Activated naive CD4-positive, alpha-beta T cell treated with anti-CD3 and anti-CD28 coated beads, Interleukin-2, amount 50 U/mL, for 16 hours (primary cell): ENCODE data around the gene HEXD.
"Not testable (repeated sequence)": the region's sequence is repeated elsewhere in the genome, so short reads cannot be mapped to it uniquely, and the experiment has no call there.

Source experiments
- DNase-seq: peaks from one replicate; pipeline ENCODE4 v3.0.0-alpha.2; 2020

HEXD gene

GRCh38 chr17:82442643-82443464 lies 24.7 kb downstream of the HEXD start:
- DNase-seq = no peak

GRCh38 chr17:82443465-82444283 lies 25.5 kb downstream of the HEXD start:
- DNase-seq = no peak

GRCh38 chr17:82444284-82444893 lies 26.2 kb downstream of the HEXD start:
- DNase-seq = no peak

GRCh38 chr17:82444941-82445521 lies 26.9 kb downstream of the HEXD start:
- DNase-seq = no peak

- DNase-seq = no peak
Observed at GRCh38 chr17:82445542-82445941, 27.4 kb downstream of the HEXD start.

- DNase-seq = no peak
Observed at GRCh38 chr17:82446124-82446523, 28.0 kb downstream of the HEXD start.

GRCh38 chr17:82446649-82447048 lies 28.5 kb downstream of the HEXD start:
- no peak for DNase-seq

GRCh38 chr17:82447876-82448275 lies 29.7 kb downstream of the HEXD start:
- DNase-seq = no peak

- peak; percentile 57 for DNase-seq
Observed at GRCh38 chr17:82449131-82449882, 31.2 kb downstream of the HEXD start.

GRCh38 chr17:82449883-82450356 lies 31.8 kb downstream of the HEXD start:
- peak; percentile 52 for DNase-seq

- DNase-seq = peak; percentile 94
Observed at GRCh38 chr17:82450357-82451106, 32.4 kb downstream of the HEXD start, which contains the start of gene CYBC1. Gene CYBC1 (minus strand): TSS chr17:82450752. CDS start chr17:82449254, 1,498 bp downstream.

GRCh38 chr17:82452162-82452561 lies 34.0 kb downstream of the HEXD start:
- DNase-seq = no peak

- not testable (repeated sequence) for DNase-seq
Observed at GRCh38 chr17:82453151-82453550, 35.0 kb downstream of the HEXD start.

GRCh38 chr17:82453706-82454105 lies 35.6 kb downstream of the HEXD start:
- DNase-seq = not testable (repeated sequence)

GRCh38 chr17:82457073-82457928 lies 39.2 kb downstream of the HEXD start:
- DNase-seq = no peak

- no peak for DNase-seq
Observed at GRCh38 chr17:82457929-82458178, 39.7 kb downstream of the HEXD start.

GRCh38 chr17:82458179-82458884 lies 40.2 kb downstream of the HEXD start, which contains the start of gene NARF:
Gene NARF (plus strand): TSS chr17:82458741. CDS start chr17:82458804, 63 bp downstream.
- DNase-seq = peak; percentile 97

- no peak for DNase-seq
Observed at GRCh38 chr17:82458885-82459424, 40.8 kb downstream of the HEXD start.

- not testable (repeated sequence) for DNase-seq
Observed at GRCh38 chr17:82459936-82460335, 41.8 kb downstream of the HEXD start.
